ENCODE data around the gene ISX.

Gene ISX

DNA sequence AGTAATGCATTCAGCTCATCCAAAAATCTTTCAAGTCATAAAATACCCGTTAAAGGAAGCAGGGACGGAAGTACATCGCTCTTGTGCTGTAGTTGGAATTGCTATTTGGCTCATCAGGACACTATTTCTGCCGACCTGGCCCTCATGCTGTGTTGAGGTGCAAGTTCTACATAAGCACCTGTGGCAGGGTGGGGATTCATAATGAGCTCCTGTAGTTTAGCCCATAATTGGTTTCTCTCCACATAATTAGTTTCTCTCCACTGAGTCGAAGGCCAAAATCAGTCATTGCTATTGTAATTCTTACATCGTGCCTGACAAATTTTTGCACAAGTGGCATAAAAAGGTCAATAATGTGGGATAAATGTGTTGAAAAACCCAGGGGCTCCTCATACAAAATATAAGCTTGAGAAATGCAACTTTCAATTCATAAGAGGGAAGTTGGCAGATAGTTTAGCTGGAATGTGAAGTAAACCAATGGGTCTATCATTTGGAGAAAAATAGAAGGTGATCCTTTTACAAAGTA lies 14.9 kb upstream of the ISX start:
- FAIRE-seq (no peak), DNase-seq (ENCODE audit: extremely low spot score, insufficient read length, low read depth) (no peak)

DNA sequence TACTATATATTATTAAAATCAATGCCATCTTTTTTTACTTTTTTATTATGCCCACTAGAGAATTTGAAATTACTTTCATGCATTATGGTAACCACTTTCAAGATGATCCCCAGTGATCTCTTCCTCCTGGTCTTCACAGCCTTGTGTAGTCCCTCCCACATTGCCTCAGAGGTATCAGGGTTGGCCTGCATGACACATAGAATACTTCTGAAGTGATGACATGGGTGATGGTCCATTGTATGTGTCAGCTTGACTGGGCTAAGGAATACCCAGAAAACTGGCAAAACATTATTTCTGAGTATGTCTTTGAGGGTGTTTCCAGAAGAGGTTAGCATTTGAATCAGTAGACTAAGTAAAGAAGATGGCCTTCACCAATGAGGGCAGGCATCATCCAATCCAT lies 14.2 kb upstream of the ISX start:
- peak; percentile 68 for FAIRE-seq
- DNase-seq (ENCODE audit: extremely low spot score, insufficient read length, low read depth): no peak

DNA sequence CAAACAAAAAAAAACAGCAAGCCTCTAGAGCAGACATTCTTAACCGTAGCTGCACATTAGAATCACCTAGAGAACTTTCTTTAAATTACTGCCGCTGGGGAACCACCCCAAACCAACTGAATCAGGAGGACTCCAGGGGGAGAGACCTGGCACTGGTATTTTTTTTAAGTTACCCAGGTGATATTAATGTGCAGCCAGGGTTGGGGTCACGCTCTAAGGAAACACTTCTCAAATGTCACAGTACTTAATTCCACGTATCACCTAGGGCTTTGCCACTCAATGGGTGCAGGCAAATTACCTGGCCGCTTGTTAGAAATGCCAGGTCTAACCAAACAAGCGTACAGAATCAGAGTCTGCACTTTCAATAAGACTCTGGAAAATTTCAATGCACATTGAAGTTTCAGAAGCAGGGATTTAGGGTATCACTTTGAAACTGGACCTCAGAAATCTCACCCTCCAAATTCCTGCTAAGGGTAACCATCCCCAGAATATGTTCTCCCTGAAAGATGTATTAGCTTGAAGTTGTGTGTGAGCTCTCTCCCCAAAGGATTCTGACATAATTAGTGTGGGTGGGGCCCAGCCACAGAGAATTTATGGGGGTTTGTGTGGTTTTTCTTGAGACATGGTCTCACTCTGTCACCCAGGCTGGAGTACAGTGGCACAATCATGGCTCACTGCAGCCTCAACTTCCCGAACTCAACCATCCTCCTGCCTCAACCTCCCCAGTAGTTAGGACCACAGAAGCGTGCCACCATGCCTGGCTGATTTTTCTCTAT lies 12.7 kb upstream of the ISX start:
- DNase-seq (ENCODE audit: extremely low spot score, insufficient read length, low read depth) (no peak), FAIRE-seq (no peak)

DNA sequence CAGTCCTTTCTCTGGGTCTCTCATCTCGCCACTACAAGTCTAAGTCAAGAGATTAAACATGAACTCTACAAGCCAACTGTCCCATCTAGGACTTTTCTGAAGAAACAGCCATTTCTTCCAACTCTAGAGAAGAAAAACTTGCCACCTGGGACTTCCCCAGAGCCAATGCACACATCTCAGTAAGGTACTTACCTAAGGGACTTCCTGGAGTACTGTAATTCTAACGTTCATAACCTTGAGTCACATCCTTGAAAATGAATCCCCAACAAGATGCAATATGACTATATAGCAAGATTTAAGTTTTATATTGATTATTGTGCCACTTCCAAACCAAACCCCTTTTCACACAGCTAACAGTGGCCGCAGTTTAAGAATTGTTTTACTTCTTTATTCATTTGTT lies 11.9 kb upstream of the ISX start:
- DNase-seq (ENCODE audit: extremely low spot score, insufficient read length, low read depth): no peak
- FAIRE-seq: peak; percentile 78

DNA sequence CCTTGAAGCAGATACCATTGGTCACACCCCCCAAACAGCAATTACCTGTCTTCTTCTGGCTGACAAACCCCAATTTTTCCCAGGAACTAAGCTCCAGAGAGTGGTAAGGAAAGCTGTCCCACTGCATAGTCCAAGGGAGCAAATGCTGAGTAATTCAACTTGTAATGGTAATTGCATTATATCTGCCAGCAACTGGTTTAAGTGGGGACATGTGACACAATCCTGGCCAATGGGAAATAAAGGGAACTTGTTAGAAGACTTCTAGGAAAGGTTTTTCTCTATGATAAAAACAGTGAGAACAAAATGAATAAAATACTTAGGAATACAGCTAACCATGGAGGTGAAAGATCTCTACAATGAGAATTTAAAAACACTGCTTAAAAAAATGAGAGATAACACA lies 9.5 kb upstream of the ISX start:
- FAIRE-seq (no peak), DNase-seq (ENCODE audit: extremely low spot score, insufficient read length, low read depth) (no peak)

DNA sequence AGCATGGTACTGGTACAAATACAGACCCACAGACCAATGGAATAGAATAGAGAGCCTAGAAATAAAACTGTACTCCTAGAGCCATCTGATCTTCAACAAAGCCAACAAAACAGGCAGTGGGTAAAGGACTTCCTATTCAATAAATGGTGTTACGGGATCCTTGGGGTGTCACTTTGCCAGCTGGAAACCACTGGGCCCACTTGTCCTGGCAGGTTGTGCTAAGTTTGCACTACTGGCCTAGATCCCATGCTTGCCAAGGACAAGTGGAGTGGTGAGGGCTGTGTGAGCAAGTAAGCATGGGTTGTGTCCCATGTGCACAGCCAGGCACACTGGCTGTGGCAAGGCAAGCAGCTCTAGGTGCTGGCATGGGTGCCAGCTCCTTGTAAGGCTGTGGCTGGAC lies 8.8 kb upstream of the ISX start:
- FAIRE-seq (no peak), DNase-seq (ENCODE audit: extremely low spot score, insufficient read length, low read depth) (no peak)

DNA sequence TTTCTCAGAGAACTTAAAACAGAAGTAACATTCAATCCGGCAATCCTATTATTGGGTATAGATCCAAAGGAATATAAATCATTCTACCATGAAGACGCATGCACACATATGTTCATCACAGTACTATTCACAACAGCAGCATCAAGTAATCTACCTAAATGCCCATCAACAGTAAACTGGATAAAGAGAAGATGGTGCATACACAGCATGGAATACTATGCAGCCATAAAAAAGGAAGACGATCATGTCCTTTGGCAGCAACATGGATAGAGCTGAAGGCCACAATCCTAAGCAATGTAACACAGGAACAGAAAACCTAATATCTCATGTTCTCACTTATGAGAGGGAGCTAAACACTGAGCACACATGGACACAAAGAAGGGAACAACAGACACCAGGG lies 6.3 kb upstream of the ISX start:
- FAIRE-seq (no peak), DNase-seq (ENCODE audit: extremely low spot score, insufficient read length, low read depth) (no peak)

DNA sequence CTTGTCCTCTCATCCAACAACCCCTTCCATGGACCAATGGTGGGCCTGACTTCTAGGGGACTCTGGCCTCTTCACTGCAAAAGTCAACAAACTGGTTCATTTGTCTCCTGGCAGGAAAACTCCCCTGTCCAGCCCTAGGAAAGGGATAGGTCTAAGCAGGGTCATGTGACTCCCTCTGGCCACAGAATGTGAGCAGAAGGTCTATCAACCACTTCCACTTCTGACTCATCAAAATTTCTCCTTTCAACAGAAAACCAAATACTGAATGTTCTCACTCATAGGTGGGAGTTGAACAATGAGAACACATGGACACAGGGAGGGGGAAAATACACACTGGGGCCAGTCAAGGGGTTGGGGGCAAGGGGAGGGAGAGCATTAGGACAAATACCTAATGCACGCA lies 1.3 kb upstream of the ISX start:
- FAIRE-seq: peak; percentile 78
- peak; percentile 40 for DNase-seq (ENCODE audit: extremely low spot score, insufficient read length, low read depth)

DNA sequence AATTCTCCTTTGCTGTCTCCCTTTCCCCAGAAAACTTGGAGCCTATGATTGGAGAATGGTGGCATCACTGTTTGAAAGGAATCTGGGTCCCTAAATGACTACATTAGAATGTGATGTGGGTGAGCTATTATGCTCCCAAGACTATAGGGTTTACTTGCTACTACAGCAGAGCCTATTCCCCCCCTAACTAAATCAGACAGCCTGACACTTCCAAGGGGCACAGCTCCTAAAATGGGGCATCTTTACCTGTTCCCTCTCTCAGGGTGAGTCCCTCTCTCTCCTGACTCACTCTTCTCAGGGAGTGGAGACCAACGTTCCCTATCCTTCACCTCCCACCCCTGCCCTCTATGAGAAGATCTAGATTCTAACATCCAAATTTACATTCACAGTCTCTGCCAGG lies 775 bp upstream of the ISX start:
- DNase-seq (ENCODE audit: extremely low spot score, insufficient read length, low read depth): no peak
- FAIRE-seq: no peak

DNA sequence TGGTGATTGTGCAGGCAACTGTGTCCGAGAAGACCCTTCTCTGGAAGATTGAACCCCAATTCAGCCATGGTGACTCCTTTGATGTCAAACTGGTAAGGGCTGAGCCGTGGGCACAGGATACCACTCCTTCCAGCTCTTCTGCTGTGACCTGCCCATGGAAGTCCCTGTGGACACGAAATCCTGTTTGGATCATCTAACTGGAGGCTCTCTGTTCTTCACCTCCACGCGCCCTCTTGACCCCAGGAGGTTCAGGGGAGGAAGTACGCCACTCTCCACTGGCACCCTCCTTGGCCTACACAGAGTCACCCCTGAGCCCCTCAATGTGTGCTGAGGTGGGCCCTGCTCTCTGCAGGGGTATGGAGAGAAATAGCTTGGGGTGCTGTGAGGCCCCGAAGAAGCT lies 810 bp downstream of the ISX start:
- FAIRE-seq (no peak), DNase-seq (ENCODE audit: extremely low spot score, insufficient read length, low read depth) (no peak)

DNA sequence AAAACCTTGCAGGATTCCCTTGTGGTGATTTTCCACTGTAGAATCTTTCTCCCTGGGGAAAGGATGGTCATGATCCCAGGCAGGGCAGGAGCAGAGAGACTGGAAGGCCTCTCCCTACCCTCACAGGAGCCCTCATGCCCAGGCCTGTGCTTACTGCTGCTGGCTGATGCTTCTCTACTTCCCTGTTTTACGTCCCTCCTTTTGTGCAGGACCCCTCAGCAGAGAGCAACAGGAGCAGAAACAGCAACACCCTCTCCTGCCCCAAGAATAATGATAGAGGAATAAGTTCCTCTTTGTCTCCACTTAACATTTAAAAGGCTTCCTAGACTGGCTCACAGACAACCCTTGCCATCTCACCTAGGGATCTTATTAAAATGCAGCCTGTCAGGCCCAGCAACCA lies 3.6 kb downstream of the ISX start:
- no peak for DNase-seq (ENCODE audit: extremely low spot score, insufficient read length, low read depth)
- no peak for FAIRE-seq

DNA sequence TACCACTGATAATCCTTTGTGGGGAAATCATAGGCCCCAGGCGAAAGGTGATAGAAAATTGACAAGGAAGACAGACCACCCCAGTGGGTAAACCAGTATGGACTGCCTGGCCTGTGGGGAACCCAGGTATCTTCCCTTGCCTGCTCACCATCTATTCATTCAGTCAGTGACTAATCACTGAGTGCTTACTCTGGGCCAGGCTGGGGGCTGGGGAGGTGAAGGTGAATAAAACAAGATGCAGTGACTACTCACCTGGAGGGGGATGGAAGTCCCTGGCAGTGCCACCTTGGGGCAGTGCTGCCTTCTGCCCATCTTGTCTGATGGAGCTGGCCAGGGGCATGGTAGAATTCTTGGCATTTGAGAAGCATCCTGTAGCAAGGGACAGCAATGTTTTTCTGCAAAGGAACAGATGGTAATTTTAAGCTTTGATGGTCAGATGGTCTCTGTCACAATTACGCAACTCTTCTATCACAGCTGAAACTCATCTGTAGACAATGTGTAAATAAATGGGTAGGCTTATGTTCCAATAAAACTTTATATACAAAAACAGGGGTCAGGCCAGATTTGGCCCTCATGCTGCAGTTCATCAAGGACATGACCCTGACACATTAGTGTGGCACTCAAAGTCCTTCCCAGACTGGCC lies 4.6 kb downstream of the ISX start:
- no peak for FAIRE-seq

DNA sequence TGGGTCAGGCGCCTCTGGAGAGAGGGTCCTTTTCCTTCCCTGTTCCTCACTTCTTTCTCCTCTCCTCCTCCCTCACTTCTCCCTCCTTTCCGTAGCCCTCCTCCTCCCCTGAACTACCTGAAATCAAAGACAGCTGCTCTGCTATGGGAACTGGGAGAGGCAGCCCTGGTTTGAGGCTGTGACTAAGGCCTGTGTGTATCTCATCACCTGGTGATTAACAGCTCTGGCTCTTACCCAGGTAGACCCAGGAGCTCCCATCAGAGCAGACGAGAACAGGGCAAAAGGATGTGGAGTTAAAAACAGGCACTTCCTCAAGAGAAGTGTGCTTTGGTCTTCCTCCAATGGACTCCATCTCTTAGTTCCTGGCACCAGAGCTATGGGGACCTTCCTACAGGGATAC lies 5.8 kb downstream of the ISX start:
- FAIRE-seq (no peak), DNase-seq (ENCODE audit: extremely low spot score, insufficient read length, low read depth) (no peak)

More for the DNA sequence above, 4.6 kb downstream of the ISX start:
- no peak for DNase-seq (ENCODE audit: extremely low spot score, insufficient read length, low read depth)

DNA sequence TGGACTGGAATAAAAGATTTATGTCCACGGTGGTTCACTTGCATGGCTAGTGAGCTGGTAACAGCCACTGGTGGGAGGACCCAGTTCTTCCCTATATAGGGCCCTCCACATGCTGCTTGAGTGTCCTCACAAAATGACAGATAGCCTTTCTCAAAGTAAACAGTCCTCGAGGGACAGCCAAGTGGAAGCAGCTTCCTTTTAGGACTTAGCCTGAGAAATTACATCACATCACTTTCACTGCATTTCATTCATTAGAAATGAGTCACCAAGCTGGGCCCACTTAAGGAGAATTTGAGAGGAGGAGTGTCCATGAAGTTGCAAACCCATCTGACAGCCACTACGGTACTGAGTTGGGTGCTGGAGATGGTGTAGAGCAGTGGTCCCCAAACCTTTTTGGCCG lies 7.0 kb downstream of the ISX start:
- no peak for FAIRE-seq
- no peak for DNase-seq (ENCODE audit: extremely low spot score, insufficient read length, low read depth)

DNA sequence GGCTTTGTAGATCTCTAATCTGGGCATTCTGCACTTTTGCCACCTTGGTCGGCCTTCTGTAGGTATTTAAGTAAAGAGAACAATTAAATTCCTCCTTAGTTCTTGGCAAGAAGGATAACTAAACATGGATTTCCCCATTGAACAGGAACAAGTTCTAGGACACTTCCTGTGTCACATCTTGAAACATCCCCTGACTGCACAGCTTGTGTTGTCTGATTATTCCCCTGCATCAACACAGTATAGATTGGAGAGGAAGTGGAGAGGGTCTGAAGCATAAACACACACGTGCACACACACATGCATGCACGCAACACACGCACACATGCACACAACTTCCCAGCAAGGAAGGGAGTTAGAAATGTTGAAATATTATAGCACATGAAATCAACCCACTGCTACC lies 8.6 kb downstream of the ISX start:
- FAIRE-seq: no peak

DNA sequence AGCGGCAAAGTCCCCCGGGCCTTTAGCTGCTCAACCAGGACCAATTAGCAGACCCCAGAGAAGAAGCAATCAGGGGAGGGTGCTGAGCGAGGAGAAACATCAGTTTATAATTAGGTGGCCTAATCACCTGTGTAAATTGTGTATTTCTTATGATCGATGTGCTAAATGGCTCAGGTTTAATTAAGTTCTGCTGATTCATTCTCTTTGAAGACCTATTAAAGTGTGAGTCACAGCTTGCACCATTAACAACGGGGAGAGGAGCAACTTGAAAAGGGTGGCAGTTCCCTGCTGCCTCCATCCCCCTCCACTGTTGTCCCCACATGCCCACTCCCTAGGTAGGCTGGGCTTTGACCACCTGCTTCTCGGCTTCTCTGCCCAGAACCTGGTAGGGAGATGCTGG lies 10.7 kb downstream of the ISX start:
- FAIRE-seq (no peak), DNase-seq (ENCODE audit: extremely low spot score, insufficient read length, low read depth) (no peak)

More for the DNA sequence above, 8.6 kb downstream of the ISX start:
- no peak for DNase-seq (ENCODE audit: extremely low spot score, insufficient read length, low read depth)

DNA sequence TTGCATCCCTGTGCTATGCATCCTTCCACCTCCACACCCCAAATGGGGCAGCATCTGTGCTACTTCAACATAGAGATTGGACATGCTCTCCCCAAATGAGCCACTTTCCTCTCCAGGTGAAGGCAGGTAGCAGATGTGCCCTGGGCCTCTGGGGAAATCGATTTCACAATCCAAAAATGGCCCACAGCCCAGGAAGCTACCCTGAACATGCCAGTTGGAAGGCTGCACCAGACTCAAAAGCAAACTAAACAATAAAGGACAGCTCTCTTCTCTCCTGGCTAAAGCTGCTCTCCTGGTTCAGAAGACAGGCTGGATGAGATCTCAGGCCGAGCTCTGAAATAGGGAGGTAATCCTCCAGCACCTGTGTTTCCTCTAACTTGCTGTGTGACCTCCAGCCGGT lies 19.7 kb downstream of the ISX start:
- FAIRE-seq (no peak), DNase-seq (ENCODE audit: extremely low spot score, insufficient read length, low read depth) (no peak)

DNA sequence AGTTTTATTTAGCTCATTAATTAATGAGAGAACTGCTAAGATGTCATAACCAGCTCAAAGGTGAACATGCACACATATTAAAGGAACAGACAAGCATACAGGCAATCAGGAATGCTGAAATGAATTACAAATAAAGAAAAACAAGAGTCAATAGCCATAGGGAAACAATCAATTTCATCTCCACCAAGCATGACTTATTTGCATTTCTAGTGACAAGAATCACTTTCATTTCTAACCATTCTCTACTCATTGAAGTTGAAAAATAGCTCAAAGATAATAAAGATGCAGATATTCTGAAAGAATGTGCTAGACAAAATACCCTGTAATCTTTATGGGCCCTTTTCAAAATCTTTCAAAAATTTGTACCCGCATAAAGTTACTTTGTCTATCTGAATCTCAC lies 23.2 kb downstream of the ISX start:
- FAIRE-seq: peak; percentile 86

DNA sequence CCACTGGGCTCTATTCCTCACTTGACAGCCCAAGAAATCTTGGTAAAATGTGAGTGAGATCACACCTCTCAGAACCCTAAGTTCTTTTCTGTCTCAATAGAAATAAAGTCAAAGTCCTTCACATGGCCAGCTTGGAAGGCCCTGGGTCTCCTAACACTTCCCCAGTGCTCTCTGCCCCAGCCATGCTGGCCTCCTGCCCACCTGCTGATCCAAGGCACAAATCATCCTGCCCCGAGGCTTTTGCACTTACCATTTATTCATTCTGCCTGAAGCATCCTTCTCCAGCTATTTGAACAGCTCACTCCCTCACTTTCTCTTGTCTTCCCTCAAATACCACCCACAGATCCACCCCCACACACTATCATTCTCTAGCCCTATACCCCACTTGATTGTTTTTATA lies 26.4 kb downstream of the ISX start:
- FAIRE-seq (no peak), DNase-seq (ENCODE audit: extremely low spot score, insufficient read length, low read depth) (no peak)

More for the DNA sequence above, 23.2 kb downstream of the ISX start:
- DNase-seq (ENCODE audit: extremely low spot score, insufficient read length, low read depth): no peak

DNA sequence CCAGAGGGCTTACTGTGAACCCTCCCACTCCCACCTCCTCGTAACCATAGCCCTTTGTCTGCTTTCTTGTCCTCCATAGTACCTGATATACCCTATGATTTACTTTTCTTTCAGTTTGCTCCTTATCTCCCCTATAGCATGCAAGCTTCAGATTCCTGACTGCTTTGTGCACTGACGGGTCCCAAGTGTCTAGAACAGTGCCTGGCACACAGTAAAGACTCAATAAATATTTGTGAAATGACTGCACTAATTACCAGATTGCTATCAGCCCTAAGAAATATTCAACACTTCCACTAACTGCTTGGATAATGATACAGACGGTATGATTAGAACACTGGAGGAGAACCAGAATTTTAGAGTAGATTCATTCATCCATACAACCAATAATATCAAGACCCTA lies 33.0 kb downstream of the ISX start:
- FAIRE-seq (no peak), DNase-seq (ENCODE audit: extremely low spot score, insufficient read length, low read depth) (no peak)

DNA sequence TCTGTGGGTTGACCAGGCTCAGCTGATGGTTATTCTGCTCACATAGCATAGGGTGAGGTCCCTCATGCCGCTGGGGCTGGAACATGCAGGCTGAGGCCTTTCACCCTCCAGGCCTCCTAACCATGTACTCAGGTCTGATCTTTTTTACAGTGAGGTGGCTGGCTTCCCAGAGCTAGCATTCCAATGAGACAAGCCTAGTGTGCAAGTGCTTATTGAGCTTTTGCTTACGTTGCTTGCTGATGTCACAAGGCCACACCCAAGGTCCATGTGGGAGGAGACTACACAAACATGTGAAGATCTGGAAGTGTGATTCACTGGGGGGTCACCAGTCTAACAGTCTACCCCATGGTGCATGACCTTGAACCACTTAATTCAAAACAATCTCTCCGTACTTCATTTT lies 33.9 kb downstream of the ISX start:
- no peak for FAIRE-seq
- no peak for DNase-seq (ENCODE audit: extremely low spot score, insufficient read length, low read depth)

DNA sequence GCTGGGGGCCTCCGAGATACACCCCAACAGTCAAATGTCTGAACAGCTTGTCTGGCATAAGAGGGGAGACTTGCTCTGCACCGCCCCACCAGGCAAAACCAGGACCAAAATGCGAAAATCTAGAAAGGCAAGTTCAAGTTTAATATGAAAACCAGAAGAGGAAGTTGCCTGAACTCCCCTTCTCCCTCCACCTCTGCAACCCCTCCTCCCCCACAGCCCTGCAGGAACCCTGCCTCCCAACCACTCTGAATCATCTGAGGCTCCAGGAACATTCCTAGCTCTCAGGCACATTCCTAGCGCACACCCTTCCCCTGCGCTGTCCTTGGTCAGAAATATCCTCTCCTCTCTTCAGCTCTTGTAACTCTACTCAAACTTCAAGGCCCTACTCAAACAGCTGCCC lies 36.7 kb downstream of the ISX start:
- FAIRE-seq (peak; percentile 86), DNase-seq (ENCODE audit: extremely low spot score, insufficient read length, low read depth) (no peak)

Measured in GM18507 (cell line).